HT1080 (cell line): Measurements from ENCODE around the gene ART1. TPM values are rescaled to one million over a fixed set of nuclear protein-coding genes. Genes with fewer than 3 reads are reported as not detected.

ENCODE experiments used
- DNase-seq: peaks from one replicate; pipeline ENCODE4 v3.0.0-alpha.2; 2015; ENCODE audit warnings: low read depth
- total RNA-seq: library from RNA; depleted of rRNA; stranded (reverse); fragments of >200 nt; shearing (Covaris generic); gene quantifications from 2 replicates; pipeline ENCODE4 v1.2.3, GENCODE V29; 2014

ART1 gene
- total RNA-seq, 1 experiment from 2014 or later, result not detected

GRCh38 chr11:3665336-3666022 lies 20.6 kb downstream of the ART1 start:
- DNase-seq, result no peak

- DNase-seq, result no peak
These were observed 21.1 kb downstream of the ART1 start for GRCh38 chr11:3666023-3666530.

DNA sequence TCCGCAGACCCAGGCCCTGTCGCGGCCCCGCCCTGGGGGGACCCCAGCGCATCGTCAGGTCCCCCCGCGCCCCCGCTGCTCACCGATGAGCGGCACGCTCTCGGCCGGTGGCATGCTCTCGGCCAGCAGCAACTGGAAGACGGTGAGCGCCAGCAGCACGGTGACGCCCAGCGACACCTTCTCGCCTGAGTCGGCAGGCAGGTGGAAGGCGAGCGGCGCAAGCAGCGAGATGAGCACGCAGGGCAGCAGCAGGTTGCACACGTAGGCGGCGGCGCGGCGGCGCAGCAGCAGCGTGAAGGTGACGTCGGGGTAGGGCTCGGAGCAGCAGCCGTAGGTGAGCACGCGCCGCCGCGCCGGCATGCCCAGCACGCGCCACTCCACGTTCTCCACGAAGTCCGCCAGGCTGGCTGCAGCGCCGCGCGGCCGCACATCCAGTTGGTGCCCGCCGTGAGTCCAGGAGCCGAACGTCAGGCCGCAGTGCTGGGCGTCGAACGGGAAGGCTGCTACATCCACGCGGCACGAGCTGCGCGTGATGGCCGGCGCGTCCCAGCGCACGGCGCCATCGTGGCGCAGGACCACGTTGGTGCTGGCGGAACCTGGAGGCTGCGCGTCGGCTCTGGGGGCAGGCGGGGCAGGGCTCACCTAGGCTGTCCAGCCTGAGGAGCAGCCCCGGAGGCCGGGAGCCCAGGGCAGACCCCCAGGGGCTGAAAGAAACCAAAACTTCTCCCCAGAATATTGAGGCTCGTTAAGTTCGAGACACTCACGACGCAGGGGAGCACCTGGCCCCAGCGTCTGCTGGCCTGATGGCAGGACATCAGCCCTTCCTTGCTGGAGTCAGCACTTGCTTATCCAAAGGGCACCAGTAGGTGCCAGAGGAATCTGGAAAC lies 22.5 kb downstream of the ART1 start:
- no peak for DNase-seq

GRCh38 chr11:3669128-3669527 lies 24.2 kb downstream of the ART1 start:
- DNase-seq, result no peak

GRCh38 chr11:3669742-3670183 lies 24.8 kb downstream of the ART1 start:
- DNase-seq, result no peak

GRCh38 chr11:3671334-3672254 lies 26.7 kb downstream of the ART1 start, which contains the start of gene CHRNA10:
Gene CHRNA10 (minus strand): TSS chr11:3671384. CDS start chr11:3671312, 72 bp downstream.
- DNase-seq, result no peak

DNA sequence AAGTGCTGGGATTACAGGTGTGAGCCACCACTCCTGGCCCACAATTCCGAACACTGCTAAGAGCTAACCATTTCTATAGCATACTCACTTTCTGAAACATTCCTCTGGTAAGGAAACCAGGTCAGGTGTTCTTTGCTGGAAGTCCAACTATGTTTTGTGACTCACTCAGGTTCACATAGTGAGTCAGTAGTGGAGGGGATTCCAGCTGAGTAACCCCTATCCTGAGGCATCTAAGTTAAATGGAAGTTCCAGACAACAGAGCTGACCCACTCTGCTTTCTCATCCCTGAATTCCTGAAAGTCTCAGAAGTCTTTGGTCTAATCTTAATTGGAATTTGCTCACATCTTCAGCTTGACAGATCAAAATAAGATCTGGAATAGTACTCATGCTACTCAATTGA lies 29.3 kb downstream of the ART1 start:
- peak; percentile 90 for DNase-seq

DNA sequence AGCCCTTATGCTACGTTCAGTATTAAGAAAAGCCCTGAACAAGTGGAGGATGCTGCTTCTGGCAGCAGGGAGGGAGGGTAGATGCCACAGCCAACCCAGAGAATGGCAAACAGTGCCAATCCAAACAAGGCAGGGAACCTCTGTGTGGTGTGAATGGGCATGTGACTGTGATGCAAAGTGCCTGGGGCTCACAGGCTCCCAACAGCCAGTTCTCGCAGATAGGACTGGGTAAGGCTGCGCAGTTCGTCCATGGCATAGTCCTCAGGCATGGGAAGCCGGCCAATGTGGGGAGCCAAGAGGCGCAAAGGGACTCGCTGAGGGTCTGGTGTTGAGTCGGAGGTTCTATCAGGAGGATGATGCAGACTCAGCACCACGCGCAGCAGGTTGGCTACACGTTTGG lies 31.0 kb downstream of the ART1 start:
- DNase-seq, result no peak

- no peak for DNase-seq
These were observed 34.1 kb downstream of the ART1 start for GRCh38 chr11:3679077-3679476.

- DNase-seq, result no peak
These were observed 38.1 kb downstream of the ART1 start for GRCh38 chr11:3683039-3683438.

DNA sequence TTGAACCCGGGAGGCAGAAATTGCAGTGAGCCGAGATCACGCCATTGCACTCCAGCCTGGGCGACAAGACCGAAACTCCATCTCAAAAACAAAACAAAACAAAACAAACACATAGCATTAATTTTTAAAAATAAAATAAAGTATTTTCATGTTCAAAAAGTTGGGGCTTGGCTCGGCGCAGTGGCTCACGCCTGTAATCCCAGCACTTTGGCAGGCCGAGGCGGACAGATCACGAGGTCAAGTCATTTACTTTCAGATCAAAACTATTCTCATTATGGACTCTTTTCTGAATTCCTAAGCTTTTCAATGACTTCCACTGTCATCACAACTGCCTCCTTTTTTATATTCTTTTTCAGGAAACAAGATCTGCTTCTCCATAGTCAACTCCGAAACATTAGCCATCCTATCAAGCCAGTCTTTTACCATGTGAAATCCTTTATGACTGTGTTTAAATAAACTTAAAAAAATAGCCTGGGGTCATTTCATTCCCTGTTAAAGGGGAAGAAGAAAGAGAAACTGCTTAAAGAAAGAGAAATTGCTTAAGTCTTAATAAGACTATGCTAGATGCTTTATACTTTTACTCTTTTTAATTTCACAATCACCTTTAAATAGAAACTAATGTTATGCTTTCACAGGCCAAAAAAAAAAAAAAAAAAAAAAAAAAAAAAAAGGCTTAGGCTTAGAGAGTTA lies 39.3 kb downstream of the ART1 start:
- DNase-seq, result no peak

DNA sequence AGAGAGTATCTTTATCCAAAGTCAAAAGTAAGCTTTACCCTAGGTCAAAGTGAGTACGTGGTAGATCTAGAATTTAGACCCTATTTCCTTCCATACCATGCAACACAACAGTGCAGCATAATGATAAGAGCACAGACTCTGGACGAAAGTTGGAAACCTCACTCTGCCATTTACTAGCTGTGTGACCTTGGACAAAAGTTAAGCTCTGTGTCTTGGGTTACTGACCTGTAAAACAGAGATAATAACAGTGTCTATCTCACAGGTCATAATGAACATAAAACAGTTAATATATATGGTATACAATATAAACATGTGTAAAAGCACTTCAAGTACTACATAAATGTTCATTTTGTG lies 39.9 kb downstream of the ART1 start:
- no peak for DNase-seq

- no peak for DNase-seq
These were observed 41.0 kb downstream of the ART1 start for GRCh38 chr11:3685923-3686322.

- peak; percentile 21 for DNase-seq
These were observed 41.8 kb downstream of the ART1 start for GRCh38 chr11:3686751-3687150.

DNA sequence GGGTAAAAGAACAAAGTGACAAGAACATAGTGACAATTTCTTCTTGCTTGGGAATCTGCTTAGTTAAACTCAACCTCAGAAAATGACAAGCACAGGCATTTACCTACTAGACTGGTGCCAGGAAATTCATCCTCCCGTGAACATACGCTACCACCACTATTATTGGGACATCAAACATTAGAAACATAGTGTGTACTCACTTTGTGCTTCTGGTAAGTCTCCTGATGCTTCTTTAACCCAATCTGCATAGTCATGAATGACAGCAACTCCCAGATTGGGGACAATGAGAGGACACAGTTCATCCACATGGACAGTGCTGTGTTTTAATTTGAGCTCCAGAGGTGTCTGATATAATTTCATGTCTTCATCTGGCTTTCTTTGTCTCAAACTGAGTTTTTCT lies 55.5 kb downstream of the ART1 start:
- no peak for DNase-seq

GRCh38 chr11:3700910-3701309 lies 56.0 kb downstream of the ART1 start:
- DNase-seq, result no peak

DNA sequence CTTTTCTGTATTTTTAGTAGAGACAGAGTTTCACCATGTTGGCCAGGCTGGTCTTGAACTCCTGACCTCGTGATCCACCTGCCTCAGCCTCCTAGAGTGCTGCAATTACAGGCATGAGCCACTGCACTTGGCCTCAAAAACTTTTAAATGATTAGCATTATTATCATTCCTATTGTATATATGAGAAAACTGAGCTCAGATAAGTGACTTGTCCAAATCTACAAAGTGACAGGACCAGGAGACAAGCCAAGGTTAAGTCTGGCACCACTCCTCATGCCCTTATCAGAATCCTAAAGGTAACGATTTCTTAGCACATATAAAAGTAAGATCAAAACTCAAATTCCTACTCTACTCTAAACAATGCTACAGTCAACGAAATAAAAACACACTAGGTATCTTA lies 58.5 kb downstream of the ART1 start:
- no peak for DNase-seq

DNA sequence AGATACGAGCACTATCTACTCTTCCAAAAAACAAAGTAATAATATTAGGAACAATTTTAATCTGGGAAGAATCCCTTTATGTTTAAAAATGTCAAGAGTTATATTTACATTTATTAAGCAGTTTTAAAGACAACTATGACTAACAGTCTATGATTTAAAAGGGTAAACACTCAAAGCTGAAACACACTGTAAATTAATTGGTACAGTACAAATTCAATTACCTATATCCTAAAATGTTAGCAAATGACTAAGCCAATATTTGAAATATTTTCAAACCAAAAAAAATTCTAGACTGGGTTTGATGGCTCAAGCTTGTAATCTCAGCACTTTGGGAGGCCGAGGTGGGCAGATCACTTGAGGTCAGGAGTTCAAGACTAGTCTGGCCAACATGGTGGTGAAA lies 62.2 kb downstream of the ART1 start:
- no peak for DNase-seq

DNA sequence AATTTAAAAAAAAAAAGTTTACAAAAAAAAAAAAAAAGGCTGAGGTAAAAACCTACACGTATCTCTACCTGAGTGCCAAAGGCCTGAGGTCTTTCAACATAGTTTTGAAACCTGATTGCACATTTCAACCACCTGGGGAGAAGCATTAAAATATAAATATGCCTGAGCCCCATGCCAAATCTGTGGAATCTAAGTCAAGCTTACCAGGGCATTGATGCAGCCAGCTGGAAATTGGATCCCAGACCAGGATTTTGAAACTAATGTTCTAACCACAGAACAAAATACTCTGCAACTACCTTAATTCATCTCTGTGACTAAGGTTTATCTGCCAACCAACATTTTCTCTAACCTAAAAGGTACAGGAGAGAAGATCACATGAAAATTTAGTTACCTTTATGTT lies 65.0 kb downstream of the ART1 start:
- no peak for DNase-seq

DNA sequence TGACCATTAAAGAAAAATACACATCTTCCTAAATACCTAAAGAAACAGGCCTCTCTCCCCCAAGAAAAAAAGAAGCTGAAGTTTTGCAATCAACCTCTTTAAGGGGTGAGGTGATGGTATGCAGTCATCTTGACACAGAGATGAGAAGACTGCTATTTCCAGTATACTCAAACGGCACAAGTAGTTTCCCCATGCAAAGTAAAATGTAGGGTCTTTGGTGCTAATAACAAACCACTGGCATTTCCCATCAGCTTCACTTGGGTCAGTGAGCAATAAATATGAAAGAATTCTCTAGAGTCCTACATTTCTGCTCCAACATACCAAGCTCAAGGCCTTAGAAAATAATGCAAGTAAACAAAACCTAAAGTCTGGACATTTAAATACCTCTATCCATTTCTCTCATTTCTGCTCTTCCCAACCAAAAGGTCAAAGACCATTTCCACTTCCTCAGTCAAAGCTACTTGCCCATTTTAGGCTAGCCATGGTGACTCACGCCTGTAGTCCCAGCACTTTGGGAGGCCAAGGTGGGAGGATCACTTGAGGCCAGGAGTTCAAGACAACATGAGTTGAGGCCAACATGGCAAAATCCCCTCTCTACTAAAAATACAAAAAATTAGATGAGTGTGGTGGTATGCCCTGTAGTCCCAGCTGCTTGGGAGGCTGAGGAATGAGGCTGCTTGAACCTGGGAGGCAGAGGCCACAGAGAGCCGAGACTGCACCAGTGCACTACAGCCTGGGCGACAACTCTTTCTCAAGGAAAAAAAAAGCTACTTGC lies 65.7 kb downstream of the ART1 start:
- DNase-seq, result peak; percentile 17
